Measurements from ENCODE around the gene PDE4B.

DNA sequence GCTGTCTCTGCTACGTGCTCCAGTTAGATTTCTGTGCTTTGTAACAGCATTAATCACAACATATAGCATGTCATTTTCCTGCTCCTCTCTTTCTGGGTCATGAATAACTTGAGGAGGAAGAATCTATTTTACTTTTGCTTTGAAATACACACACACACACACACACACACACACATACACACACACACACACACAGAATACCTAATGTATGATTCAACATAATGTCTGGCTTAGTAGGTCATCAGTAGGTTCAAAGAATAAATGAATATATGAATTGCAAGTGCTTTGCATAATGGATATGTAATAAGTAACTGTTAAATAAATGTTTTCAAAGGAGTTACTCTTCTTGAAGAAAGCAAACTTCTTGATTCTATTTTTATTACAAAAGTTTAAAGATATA is 249.0 kb downstream of the PDE4B start:
- TF ChIP-seq CTCF (IDR thresholded peaks at IDR 0.05) (no peak), POLR2A (IDR thresholded peaks at IDR 0.05) (no peak), POLR2AphosphoS5 (IDR thresholded peaks at IDR 0.05; ENCODE audit: insufficient read depth in 1 of 2, low read depth in 1 of 2) (no peak)

Data from vagina (tissue), 2 donors.